ENCODE results near the gene DNAAF2. TPM values are rescaled to one million over a fixed set of nuclear protein-coding genes. Genes with fewer than 3 reads are reported as not detected.

DNAAF2 gene
- total and polyA plus RNA-seq, 2 experiments from 2014 or later = 17.6 to 19.8 TPM

GRCh38 chr14:49582113-49582977 is 52.7 kb downstream of the DNAAF2 start:
- Histone ChIP-seq H4K20me1 (ENCODE audit: insufficient read depth, poor library complexity, severe bottlenecking) (peaks cover 53% of the 10 kb centered on the region), H3K79me2 (peaks cover 73% of the 10 kb centered on the region), H3K9me2 (replicated peaks; ENCODE audit: insufficient read depth) (no peaks in the 10 kb centered on the region), H3K9me3 (ENCODE audit: low read depth) (no peaks in the 10 kb centered on the region), H3K4me3 (no peak overlapping the region), H3K4me2 (peak overlapping the region; percentile 82), H3K27ac (no peak overlapping the region), H3K27me3 (no peaks in the 10 kb centered on the region), H2AFZ (no peak overlapping the region), H3K36me3 (replicated peaks; ENCODE audit: insufficient read depth, low read depth) (peaks cover 8% of the 10 kb centered on the region), H3K4me1 (ENCODE audit: insufficient read depth) (peaks cover 8% of the 10 kb centered on the region)
- DNase-seq (ENCODE audit: low spot score) = no peak
- 94% methylated on average over 4 of the region's 4 CpGs for WGBS (ENCODE audit: low lambda C conversion rate, missing lambda C conversion rate)
- no peak for TF ChIP-seq EZH2phosphoT487 (IDR thresholded peaks at IDR 0.05; ENCODE audit: low read depth, severe bottlenecking, unreplicated experiment)
- no peak for TF ChIP-seq EZH2 (IDR thresholded peaks at IDR 0.05; ENCODE audit: borderline replicate concordance)
- TF ChIP-seq CTCF (IDR thresholded peaks at IDR 0.05; ENCODE audit: poor library complexity) = no peak

GRCh38 chr14:49581209-49582112 is 53.6 kb downstream of the DNAAF2 start:
- Histone ChIP-seq H2AFZ (no peak overlapping the region), H3K4me1 (ENCODE audit: insufficient read depth) (peaks cover 8% of the 10 kb centered on the region), H3K9me2 (replicated peaks; ENCODE audit: insufficient read depth) (no peaks in the 10 kb centered on the region), H3K9me3 (ENCODE audit: low read depth) (no peaks in the 10 kb centered on the region), H3K79me2 (peaks cover 73% of the 10 kb centered on the region), H3K4me2 (no peak overlapping the region), H3K27me3 (no peaks in the 10 kb centered on the region), H3K4me3 (no peak overlapping the region), H3K36me3 (replicated peaks; ENCODE audit: insufficient read depth, low read depth) (peaks cover 8% of the 10 kb centered on the region), H3K27ac (no peak overlapping the region), H4K20me1 (ENCODE audit: insufficient read depth, poor library complexity, severe bottlenecking) (peaks cover 53% of the 10 kb centered on the region)
- WGBS (ENCODE audit: low lambda C conversion rate, missing lambda C conversion rate) = 74% methylated on average over 9 of the region's 9 CpGs
- no peak for TF ChIP-seq EZH2 (IDR thresholded peaks at IDR 0.05; ENCODE audit: borderline replicate concordance)
- no peak for DNase-seq (ENCODE audit: low spot score)

GRCh38 chr14:49579841-49580240 is 55.2 kb downstream of the DNAAF2 start:
- H3K79me2 ChIP-seq = peaks cover 61% of the 10 kb centered on the region

More at GRCh38 chr14:49579841-49580240, 55.2 kb downstream of the DNAAF2 start:
- Histone ChIP-seq H4K20me1 (ENCODE audit: insufficient read depth, poor library complexity, severe bottlenecking) (peaks cover 45% of the 10 kb centered on the region), H3K9me2 (replicated peaks; ENCODE audit: insufficient read depth) (no peaks in the 10 kb centered on the region), H3K27ac (no peak overlapping the region), H3K4me1 (ENCODE audit: insufficient read depth) (peaks cover 8% of the 10 kb centered on the region), H3K27me3 (no peaks in the 10 kb centered on the region), H3K4me3 (no peak overlapping the region), H3K9me3 (ENCODE audit: low read depth) (no peaks in the 10 kb centered on the region), H2AFZ (no peak overlapping the region), H3K4me2 (no peak overlapping the region), H3K36me3 (replicated peaks; ENCODE audit: insufficient read depth, low read depth) (peaks cover 8% of the 10 kb centered on the region)
- TF ChIP-seq EZH2 (IDR thresholded peaks at IDR 0.05; ENCODE audit: borderline replicate concordance) (no peak), CTCF (IDR thresholded peaks at IDR 0.05; ENCODE audit: poor library complexity) (no peak), EZH2phosphoT487 (IDR thresholded peaks at IDR 0.05; ENCODE audit: low read depth, severe bottlenecking, unreplicated experiment) (no peak)
- 95% methylated on average over 2 of the region's 2 CpGs for WGBS (ENCODE audit: low lambda C conversion rate, missing lambda C conversion rate)
- DNase-seq (ENCODE audit: low spot score) = no peak

Data from hepatocyte (in vitro differentiated cells).